Measurements from ENCODE around the gene APMAP.

Gene APMAP

GRCh38 chr20:24992487-24993205 is at the start of gene APMAP:
TSS of gene APMAP (minus strand) at chr20:24992751. CDS start at chr20:24992688, 63 bp downstream.
- peak; percentile 78 for DNase-seq

GRCh38 chr20:25041813-25042530 is 49.4 kb upstream of the APMAP start:
- DNase-seq: no peak

GRCh38 chr20:25040438-25040831 is 47.9 kb upstream of the APMAP start:
- DNase-seq: no peak

- DNase-seq: no peak
Measured at GRCh38 chr20:25039697-25040437, 47.3 kb upstream of the APMAP start.

GRCh38 chr20:25038591-25039015 is 46.1 kb upstream of the APMAP start:
- DNase-seq: no peak

GRCh38 chr20:25038103-25038410 is 45.5 kb upstream of the APMAP start:
- no peak for DNase-seq

- DNase-seq: no peak
Measured at GRCh38 chr20:25037288-25038102, 44.9 kb upstream of the APMAP start.

- DNase-seq: no peak
Measured at GRCh38 chr20:25036331-25036936, 43.9 kb upstream of the APMAP start.

GRCh38 chr20:25035921-25036320 is 43.4 kb upstream of the APMAP start:
- DNase-seq: no peak

GRCh38 chr20:25033924-25034300 is 41.4 kb upstream of the APMAP start:
- DNase-seq: no peak

- DNase-seq: no peak
Measured at GRCh38 chr20:25033265-25033923, 40.8 kb upstream of the APMAP start.

- DNase-seq: no peak
Measured at GRCh38 chr20:25032478-25033264, 40.1 kb upstream of the APMAP start.

GRCh38 chr20:25032065-25032477 is 39.5 kb upstream of the APMAP start:
- DNase-seq: no peak

- no peak for DNase-seq
Measured at GRCh38 chr20:25031241-25031640, 38.7 kb upstream of the APMAP start.

- no peak for DNase-seq
Measured at GRCh38 chr20:25030649-25031207, 38.2 kb upstream of the APMAP start.

GRCh38 chr20:25030007-25030648 is 37.6 kb upstream of the APMAP start:
- no peak for DNase-seq

GRCh38 chr20:25025986-25026605 is 33.5 kb upstream of the APMAP start:
- no peak for DNase-seq

GRCh38 chr20:25025091-25025861 is 32.7 kb upstream of the APMAP start:
- no peak for DNase-seq

GRCh38 chr20:25024171-25024570 is 31.6 kb upstream of the APMAP start:
- no peak for DNase-seq

Measured in NCI-H1694 treated with DMSO at 0.1 percent for 48 hours (cell line).